ENCODE data around the gene TRIM33. TPM values are rescaled to one million over a fixed set of nuclear protein-coding genes. Genes with fewer than 3 reads are reported as not detected.

TRIM33 gene
- polyA plus RNA-seq (ENCODE audit: insufficient read length in 10 of 10): 10 to 100 TPM; 14.2 to 28.5 (median 22.8) TPM
- long read RNA-seq, donor 1, full-length matches to known transcripts: 1 of 1 reads
- long read RNA-seq, donor 1, partial matches to known transcripts: 0 of 1 reads
- long read RNA-seq, donor 1, other reads (novel, unspliced or antisense): 0 of 1 reads
- long read RNA-seq, donor 2: 0 reads
- long read RNA-seq, donor 3: 0 reads
- long read RNA-seq, donor 4: 0 reads
- long read RNA-seq, donor 5: 0 reads
- long read RNA-seq, donor 6, full-length matches to known transcripts: 3 of 26 reads
- long read RNA-seq, donor 6, partial matches to known transcripts: 23 of 26 reads
- long read RNA-seq, donor 6, other reads (novel, unspliced or antisense): 0 of 26 reads
- long read RNA-seq, donor 7: 0 reads
- long read RNA-seq, donor 8, partial matches to known transcripts: 0 of 1 reads
- long read RNA-seq, donor 8, other reads (novel, unspliced or antisense): 0 of 1 reads
- long read RNA-seq, donor 9: 0 reads

- peak; percentile 95 to 99 (median 99) for DNase-seq
Measured at GRCh38 chr1:114511032-114511785, at the start of gene TRIM33. Gene TRIM33 (minus strand): TSS chr1:114511203. CDS start chr1:114511076, 127 bp downstream.

GRCh38 chr1:114559356-114559755 lies 48.4 kb upstream of the TRIM33 start:
- no peak for DNase-seq

DNA sequence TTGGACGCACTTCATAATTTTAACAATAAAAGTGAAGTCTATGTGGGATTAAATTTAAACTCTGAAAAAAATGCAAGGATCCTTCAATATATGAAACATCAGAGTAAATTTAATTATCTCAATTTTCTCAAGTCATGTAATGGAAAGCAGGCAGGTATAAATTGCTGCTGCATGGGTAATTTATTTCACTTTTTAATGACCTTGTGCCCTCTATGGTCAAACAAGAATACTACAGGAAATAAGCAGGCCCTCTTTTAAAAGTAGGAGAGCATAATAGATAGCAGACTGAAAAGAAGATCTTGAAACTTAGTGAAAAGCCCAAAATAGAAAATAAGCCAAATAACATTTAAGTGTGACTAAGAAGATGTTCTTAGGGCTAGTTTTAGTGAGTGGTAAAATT lies 47.5 kb upstream of the TRIM33 start:
- peak in 1 of 3 donors; percentile 10 for DNase-seq

- no peak for DNase-seq
Measured at GRCh38 chr1:114554577-114554976, 43.6 kb upstream of the TRIM33 start.

DNA sequence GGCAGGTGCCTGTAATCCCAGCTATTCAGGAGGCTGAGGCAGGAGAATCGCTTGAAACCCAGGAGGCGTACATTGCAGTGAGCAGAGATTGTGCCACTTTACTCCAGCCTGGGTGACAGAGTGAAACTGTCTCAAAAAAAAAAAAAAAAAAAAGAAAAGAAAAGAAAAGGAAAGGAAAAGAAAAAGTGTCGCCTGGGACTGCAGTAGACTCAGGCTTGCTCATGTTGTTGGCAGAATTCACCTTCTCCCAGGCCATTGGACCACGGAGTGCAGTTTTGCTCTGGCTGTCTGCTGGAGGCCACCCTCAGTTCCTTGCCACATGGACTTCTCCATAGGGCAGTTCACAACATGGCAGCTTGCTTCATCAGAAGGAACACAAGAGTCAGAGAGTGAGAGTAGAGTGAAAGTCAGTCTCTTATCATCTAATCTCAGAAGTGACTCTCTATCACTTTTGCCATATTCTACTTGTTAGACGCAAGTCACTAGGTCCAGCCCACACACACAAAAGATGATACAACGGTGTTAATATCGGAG lies 41.2 kb upstream of the TRIM33 start:
- DNase-seq: no peak

DNA sequence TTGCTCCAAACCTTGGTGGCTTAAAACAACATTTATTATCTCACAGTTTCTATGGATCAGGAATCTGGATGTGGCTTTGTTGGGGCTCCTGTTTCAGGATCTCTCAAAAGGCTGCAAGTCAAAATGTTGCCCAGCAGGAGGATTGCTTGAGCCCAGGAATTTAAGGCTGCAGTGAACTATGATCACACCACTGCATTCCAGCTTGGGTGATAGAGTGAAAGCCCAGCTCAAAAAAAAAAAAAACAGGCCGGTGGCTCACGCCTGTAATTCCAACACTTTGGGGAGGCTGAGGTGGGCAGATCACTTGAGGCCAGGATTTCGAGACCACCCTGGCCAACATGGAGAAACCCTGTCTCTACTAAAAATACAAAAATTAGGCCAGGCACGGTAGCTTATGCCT lies 40.4 kb upstream of the TRIM33 start:
- DNase-seq: no peak

GRCh38 chr1:114550336-114550735 lies 39.3 kb upstream of the TRIM33 start:
- DNase-seq: no peak

- DNase-seq: no peak
Measured at GRCh38 chr1:114549137-114549536, 38.1 kb upstream of the TRIM33 start.

- DNase-seq: no peak
Measured at GRCh38 chr1:114547076-114547475, 36.1 kb upstream of the TRIM33 start.

DNA sequence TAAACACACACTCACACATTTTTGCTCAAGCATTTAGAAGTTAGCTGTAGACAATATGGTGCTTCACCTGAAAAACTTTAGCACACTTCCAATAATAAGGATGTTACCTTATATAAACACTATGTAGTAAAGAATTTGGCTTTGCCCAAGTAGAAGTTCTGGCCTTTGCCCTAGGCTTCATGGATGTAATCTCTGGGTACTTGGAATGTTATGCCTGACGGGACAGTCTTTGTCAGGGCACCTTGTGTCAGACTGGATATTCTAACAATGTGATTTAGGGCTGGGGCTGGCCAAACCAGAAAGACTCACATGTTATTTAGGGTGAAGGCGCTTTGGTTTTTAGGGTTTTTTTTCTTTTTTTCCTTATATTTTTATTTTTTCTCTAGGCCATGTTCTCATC lies 34.8 kb upstream of the TRIM33 start:
- DNase-seq: no peak

DNA sequence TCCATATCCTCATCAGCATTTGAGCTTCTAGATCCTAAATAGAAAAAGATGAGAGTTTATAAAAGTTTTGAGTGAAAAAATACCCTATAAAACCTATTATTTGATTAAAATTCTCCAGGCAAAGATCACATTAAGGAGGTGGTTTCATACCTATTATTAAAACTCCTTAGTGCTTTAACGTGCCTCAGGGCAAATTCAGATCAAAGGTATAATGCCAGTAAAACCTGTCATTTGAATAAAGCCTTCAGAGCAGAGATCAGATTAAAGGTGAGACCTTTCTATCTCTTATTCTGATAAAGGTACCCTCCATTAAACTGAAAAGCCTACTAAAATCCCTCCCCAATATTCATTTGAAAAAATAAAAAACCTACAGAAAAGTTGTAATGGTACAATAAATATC lies 34.3 kb upstream of the TRIM33 start:
- DNase-seq: no peak

- DNase-seq: no peak
Measured at GRCh38 chr1:114540821-114541220, 29.8 kb upstream of the TRIM33 start.

DNA sequence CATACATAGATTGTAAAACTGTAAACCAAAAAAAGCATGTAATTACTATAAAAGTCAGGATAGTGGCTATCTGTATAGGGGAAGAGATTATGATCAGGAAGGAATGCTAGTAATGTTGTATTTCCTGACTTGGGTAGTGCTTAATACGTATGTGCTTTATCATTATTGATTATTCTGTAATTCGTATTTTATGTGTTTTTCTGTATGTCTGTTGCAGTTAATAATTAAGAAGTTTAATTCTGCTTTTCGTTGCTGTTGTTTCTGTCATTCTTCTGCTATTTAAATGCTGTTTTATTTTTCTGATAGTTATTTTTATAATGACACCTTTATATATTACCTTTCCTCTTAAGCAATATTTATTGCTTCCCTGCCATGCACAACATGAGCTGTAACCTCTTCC lies 29.3 kb upstream of the TRIM33 start:
- no peak for DNase-seq

- DNase-seq: no peak
Measured at GRCh38 chr1:114536043-114536442, 25.0 kb upstream of the TRIM33 start.

- DNase-seq: no peak
Measured at GRCh38 chr1:114535401-114535800, 24.4 kb upstream of the TRIM33 start.

DNA sequence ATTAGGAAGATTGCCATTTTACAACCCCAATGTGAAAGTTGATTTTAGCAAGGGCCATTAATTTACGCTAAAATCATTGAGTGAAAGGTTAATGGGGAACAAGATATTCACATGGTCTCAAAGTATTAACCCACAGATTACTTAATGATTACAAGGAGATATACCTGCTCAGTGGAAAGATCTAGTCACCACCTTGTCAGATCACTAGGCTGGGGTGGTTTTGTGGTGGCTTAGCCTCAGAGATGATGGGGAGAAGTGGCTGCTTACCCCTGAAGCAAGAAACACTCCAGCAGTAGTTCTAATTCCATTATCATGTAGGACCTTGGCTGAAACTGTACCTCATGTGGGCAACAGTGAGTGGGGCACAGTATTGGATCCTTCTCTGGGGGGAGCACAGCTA lies 20.1 kb upstream of the TRIM33 start:
- DNase-seq: no peak

- DNase-seq: no peak
Measured at GRCh38 chr1:114530224-114530623, 19.2 kb upstream of the TRIM33 start.

- no peak for DNase-seq
Measured at GRCh38 chr1:114524944-114525343, 13.9 kb upstream of the TRIM33 start.

GRCh38 chr1:114522264-114522575 lies 11.2 kb upstream of the TRIM33 start:
- no peak for DNase-seq

DNA sequence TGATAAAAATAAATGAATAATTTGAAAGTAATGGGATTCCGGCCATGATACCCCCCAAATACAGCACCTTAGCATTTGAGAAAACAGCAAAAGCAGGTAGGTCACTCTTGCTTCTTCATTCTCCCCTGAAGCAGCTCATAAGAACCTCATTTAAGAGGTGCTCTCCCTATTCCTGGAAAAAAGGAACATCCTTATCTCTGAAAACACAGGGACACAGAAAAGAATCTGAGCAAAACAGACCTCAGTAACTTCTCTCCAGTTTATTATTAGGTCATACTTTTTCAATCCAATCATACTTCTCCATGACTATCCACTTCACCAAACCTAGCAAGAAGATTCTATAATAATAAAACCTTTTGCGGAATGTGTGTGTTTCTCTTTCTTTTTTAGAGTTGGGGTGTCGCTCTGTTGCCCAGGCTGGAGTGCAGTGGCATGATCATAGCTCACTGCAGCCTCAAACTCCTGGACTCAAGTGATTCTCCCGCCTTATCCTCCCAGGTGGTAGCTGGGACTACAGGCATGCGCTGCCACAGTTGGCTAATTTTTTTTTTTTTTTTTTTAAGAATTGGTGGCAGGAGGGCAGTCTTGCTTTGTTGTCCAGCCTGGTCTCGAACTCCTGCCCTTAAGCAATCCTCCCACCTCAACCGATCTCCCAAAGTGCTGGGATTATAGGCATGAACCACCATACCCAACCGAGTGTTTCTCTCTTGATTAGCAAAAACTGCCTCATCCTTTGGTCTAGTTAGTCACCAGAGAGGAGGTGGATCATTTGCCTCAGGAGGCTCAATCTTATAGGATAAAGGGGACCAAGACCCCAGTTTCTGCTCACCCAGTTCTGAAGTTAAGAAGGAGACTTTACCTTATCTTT lies 10.6 kb upstream of the TRIM33 start:
- no peak for DNase-seq

DNA sequence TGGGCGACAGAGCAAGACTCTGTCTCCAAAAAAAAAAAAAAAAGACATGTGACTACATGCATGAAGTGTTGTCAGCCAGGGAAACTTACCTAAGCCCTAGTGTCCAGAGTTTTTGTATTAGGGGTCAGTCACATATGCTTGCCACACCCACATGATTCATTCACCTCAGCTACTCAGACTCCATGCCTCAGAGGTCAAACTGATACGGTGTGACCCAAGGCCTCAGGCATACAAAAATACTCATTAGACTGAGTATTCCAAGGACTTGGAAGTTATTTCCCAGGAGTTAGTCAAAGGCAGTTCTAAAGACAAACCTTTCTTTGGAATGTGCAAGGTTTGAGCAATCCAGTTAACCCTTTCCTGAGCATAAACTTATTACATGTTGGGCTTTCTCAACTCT lies 6.3 kb upstream of the TRIM33 start:
- no peak for DNase-seq
